ENCODE data around the gene SLC35E3. TPM values are rescaled to one million over a fixed set of nuclear protein-coding genes. Genes with fewer than 3 reads are reported as not detected.

Gene SLC35E3
- total RNA-seq, result 1 to 10 TPM; 4.0 to 5.1 TPM
- polyA plus RNA-seq, result 13.4 TPM

- Histone ChIP-seq H3K4me3 (ENCODE audit: low read length) (peak within 1 kb of the TSS; percentile 86), H3K36me3 (ENCODE audit: insufficient read depth, low read length) (no peaks in the 10 kb centered on the region), H3K4me1 (ENCODE audit: insufficient read depth, low read length) (peaks cover 24% of the 10 kb centered on the region), H3K9me3 (ENCODE audit: low read length) (no peaks in the 10 kb centered on the region), H3K27ac (ENCODE audit: low read depth, low read length) (peak within 1 kb of the TSS; percentile 76), H3K27me3 (ENCODE audit: insufficient read depth, low read length, poor library complexity, severe bottlenecking) (no peaks in the 10 kb centered on the region)
- H3K4me3 Mint-ChIP-seq, result peak within 1 kb of the TSS; percentile 93 to 99 (median 97)
- H3K36me3 Mint-ChIP-seq, result peaks cover 0 to 30% (median 6%) of the 10 kb centered on the region in 3 donors
- POLR2A ChIA-PET, result interaction anchor here (0.7 to 2.0 kb wide), 6 partner anchors 10 to 135 kb away, joined by 3 to 32 read pairs (median 4); partner anchors contain the start of genes MDM2, NUP107 and RAP1B
- H3K9me3 Mint-ChIP-seq, result no peaks in the 10 kb centered on the region
- CTCF ChIA-PET, result interaction anchor here (0.9 to 2.7 kb wide), 5 partner anchors 62 to 429 kb away, joined by 3 to 19 read pairs (median 6); partner anchors contain the start of gene MDM2
- DNase-seq, result peak; percentile 86 to 93 (median 87)
- peaks cover 39 to 53% (median 53%) of the 10 kb centered on the region in 3 donors for H3K4me1 Mint-ChIP-seq
- H3K27me3 Mint-ChIP-seq, result no peaks in the 10 kb centered on the region
- peak within 1 kb of the TSS; percentile 81 to 98 (median 95) for H3K27ac Mint-ChIP-seq
Observed at GRCh38 chr12:68745904-68746571, at the start of gene SLC35E3. SLC35E3 (plus strand) TSS chr12:68746176; CDS start chr12:68746378, 202 bp downstream.

DNA sequence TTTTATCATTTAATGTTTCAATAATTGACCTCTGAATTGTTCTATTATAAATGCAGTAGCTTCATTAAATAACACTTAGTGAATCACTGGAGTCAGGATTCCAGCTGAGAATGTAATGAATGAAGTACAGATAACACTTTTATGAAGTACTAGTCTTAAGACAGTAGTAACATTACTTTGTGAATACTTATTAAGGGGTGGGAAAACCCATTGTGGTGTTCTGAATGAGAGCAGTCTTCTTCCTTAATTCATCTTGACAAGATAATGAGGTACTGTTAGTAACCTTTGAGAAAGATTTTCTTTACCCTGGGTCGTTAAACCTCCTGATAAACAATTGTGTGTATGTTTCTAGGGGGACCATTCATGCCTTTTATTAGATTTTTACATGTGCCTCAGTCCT is 46.5 kb upstream of the SLC35E3 start:
- peaks cover 25% of the 10 kb centered on the region for H3K36me3 ChIP-seq (ENCODE audit: insufficient read depth, low read length)
- no peaks in the 10 kb centered on the region for H3K27me3 ChIP-seq (ENCODE audit: insufficient read depth, low read length, poor library complexity, severe bottlenecking)
- ChIA-PET POLR2A (no interaction called here), CTCF (no interaction called here)
- no peak for DNase-seq
- no peak overlapping the region for H3K27ac ChIP-seq (ENCODE audit: low read depth, low read length)
- H3K27me3 Mint-ChIP-seq, result no peaks in the 10 kb centered on the region
- no peaks in the 10 kb centered on the region for H3K9me3 Mint-ChIP-seq
- no peak overlapping the region for H3K4me3 ChIP-seq (ENCODE audit: low read length)
- no peaks in the 10 kb centered on the region for H3K4me1 Mint-ChIP-seq
- H3K36me3 Mint-ChIP-seq, result peaks cover 16 to 70% (median 28%) of the 10 kb centered on the region in 3 donors
- no peaks in the 10 kb centered on the region for H3K9me3 ChIP-seq (ENCODE audit: low read length)
- H3K4me3 Mint-ChIP-seq, result no peak overlapping the region
- H3K27ac Mint-ChIP-seq, result peak overlapping the region in 1 of 8 donors; percentile 53
- no peaks in the 10 kb centered on the region for H3K4me1 ChIP-seq (ENCODE audit: insufficient read depth, low read length)

DNA sequence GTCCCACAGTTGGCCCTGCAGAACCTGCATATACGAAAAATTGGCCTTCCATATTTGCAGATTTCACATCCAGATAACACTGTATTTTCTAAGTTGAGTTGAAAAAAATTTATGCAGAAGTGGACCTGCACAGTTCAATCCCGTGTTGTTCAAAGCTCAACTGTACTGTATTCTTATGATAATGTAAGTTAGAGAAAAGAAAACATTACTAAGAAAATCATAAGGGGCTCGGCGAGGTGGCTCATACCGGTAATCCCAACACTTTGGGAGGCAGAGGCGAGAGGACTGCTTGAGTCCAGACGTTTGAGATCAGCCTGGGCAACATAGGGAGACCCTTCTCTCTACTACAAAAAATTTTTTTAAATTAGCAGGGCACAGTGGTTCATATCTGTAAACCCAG is 18.2 kb upstream of the SLC35E3 start:
- Histone ChIP-seq H3K4me1 (ENCODE audit: insufficient read depth, low read length) (no peaks in the 10 kb centered on the region), H3K27me3 (ENCODE audit: insufficient read depth, low read length, poor library complexity, severe bottlenecking) (no peaks in the 10 kb centered on the region), H3K36me3 (ENCODE audit: insufficient read depth, low read length) (peaks cover 7% of the 10 kb centered on the region), H3K27ac (ENCODE audit: low read depth, low read length) (no peak overlapping the region), H3K9me3 (ENCODE audit: low read length) (no peaks in the 10 kb centered on the region), H3K4me3 (ENCODE audit: low read length) (no peak overlapping the region)
- DNase-seq, result no peak
- H3K9me3 Mint-ChIP-seq, result no peaks in the 10 kb centered on the region
- peak overlapping the region in 1 of 8 donors; percentile 46 for H3K27ac Mint-ChIP-seq
- peaks cover 0 to 60% (median 6%) of the 10 kb centered on the region in 3 donors for H3K36me3 Mint-ChIP-seq
- H3K27me3 Mint-ChIP-seq, result no peaks in the 10 kb centered on the region
- no peaks in the 10 kb centered on the region for H3K4me1 Mint-ChIP-seq
- ChIA-PET POLR2A (no interaction called here), CTCF (no interaction called here)
- H3K4me3 Mint-ChIP-seq, result no peak overlapping the region

DNA sequence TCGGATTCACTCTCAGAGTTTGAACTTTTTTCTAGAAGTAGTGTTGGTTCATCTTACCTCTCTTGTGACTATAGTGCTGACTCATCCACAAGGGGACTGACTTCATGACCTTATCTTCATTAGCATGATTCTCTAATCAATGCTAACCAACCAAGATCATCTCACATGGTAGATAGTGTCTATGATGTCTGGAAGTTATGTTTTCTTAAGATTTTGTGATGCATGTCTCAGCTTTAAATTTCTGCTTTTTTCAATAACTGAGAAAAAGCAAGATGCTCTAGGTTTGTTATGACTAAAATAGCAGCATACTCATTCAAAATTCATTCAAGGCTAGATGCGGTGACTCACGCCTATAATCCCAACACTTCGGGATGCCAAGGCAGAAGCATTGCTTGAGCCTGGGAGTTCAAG is 12.3 kb upstream of the SLC35E3 start:
- no peak overlapping the region for H3K27ac ChIP-seq (ENCODE audit: low read depth, low read length)
- Mint-ChIP-seq H3K36me3 (peaks cover 0 to 59% (median 19%) of the 10 kb centered on the region in 3 donors), H3K27ac (no peak overlapping the region), H3K4me1 (no peaks in the 10 kb centered on the region), H3K27me3 (no peaks in the 10 kb centered on the region), H3K9me3 (no peaks in the 10 kb centered on the region), H3K4me3 (no peak overlapping the region)
- no peak for DNase-seq
- H3K36me3 ChIP-seq (ENCODE audit: insufficient read depth, low read length), result peaks cover 21% of the 10 kb centered on the region
- ChIA-PET POLR2A (no interaction called here), CTCF (interaction anchor here (1.4 kb wide), 1 partner anchor 11 kb away, joined by 3 read pairs; no protein-coding TSS in a partner anchor)
- no peaks in the 10 kb centered on the region for H3K4me1 ChIP-seq (ENCODE audit: insufficient read depth, low read length)
- no peak overlapping the region for H3K4me3 ChIP-seq (ENCODE audit: low read length)
- no peaks in the 10 kb centered on the region for H3K9me3 ChIP-seq (ENCODE audit: low read length)
- H3K27me3 ChIP-seq (ENCODE audit: insufficient read depth, low read length, poor library complexity, severe bottlenecking), result no peaks in the 10 kb centered on the region

DNA sequence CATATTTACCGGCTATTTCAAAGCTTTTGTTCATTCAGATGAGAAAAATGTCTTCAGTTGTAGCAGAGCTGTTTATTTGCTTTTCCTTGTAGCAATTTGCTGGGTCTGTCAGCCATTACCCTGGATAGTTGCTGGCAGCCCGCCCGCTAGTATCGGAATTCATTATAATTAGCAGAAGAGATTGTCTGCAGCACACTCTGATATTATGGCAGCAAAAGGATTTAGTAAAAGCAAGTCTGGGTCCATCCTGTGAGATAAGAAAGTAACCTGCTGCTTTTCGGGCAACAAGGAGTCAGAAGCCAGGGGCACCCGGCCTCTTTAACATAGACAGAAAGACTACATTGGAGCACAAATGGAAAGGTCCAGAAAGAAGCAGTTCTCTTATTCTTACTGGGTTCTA is 6.1 kb upstream of the SLC35E3 start:
- ChIA-PET POLR2A (no interaction called here), CTCF (no interaction called here)
- Histone ChIP-seq H3K9me3 (ENCODE audit: low read length) (no peaks in the 10 kb centered on the region), H3K27ac (ENCODE audit: low read depth, low read length) (no peak overlapping the region), H3K4me3 (ENCODE audit: low read length) (no peak overlapping the region), H3K27me3 (ENCODE audit: insufficient read depth, low read length, poor library complexity, severe bottlenecking) (no peaks in the 10 kb centered on the region), H3K36me3 (ENCODE audit: insufficient read depth, low read length) (peaks cover 3% of the 10 kb centered on the region), H3K4me1 (ENCODE audit: insufficient read depth, low read length) (no peaks in the 10 kb centered on the region)
- Mint-ChIP-seq H3K4me3 (no peak overlapping the region), H3K4me1 (peaks cover 2 to 7% (median 7%) of the 10 kb centered on the region in 3 donors), H3K27me3 (no peaks in the 10 kb centered on the region), H3K27ac (peak overlapping the region in 2 of 8 donors; percentile 82 to 84), H3K9me3 (no peaks in the 10 kb centered on the region), H3K36me3 (peaks cover 0 to 49% (median 16%) of the 10 kb centered on the region in 3 donors)
- no peak for DNase-seq

GRCh38 chr12:68743356-68743755 is 2.6 kb upstream of the SLC35E3 start:
- H3K27ac Mint-ChIP-seq, result peak overlapping the region in 5 of 8 donors; percentile 4 to 54 (median 20)
- CTCF ChIA-PET, result no interaction called here
- peak overlapping the region in 1 of 7 donors; percentile 69 for H3K4me3 Mint-ChIP-seq
- POLR2A ChIA-PET, result no interaction called here
- Histone ChIP-seq H3K27ac (ENCODE audit: low read depth, low read length) (no peak overlapping the region), H3K4me3 (ENCODE audit: low read length) (no peak overlapping the region), H3K36me3 (ENCODE audit: insufficient read depth, low read length) (no peaks in the 10 kb centered on the region), H3K4me1 (ENCODE audit: insufficient read depth, low read length) (peaks cover 24% of the 10 kb centered on the region), H3K27me3 (ENCODE audit: insufficient read depth, low read length, poor library complexity, severe bottlenecking) (no peaks in the 10 kb centered on the region), H3K9me3 (ENCODE audit: low read length) (no peaks in the 10 kb centered on the region)
- H3K9me3 Mint-ChIP-seq, result no peaks in the 10 kb centered on the region
- H3K27me3 Mint-ChIP-seq, result no peaks in the 10 kb centered on the region
- H3K4me1 Mint-ChIP-seq, result peaks cover 22 to 33% (median 33%) of the 10 kb centered on the region in 3 donors
- peaks cover 0 to 38% (median 7%) of the 10 kb centered on the region in 3 donors for H3K36me3 Mint-ChIP-seq
- DNase-seq, result no peak

DNA sequence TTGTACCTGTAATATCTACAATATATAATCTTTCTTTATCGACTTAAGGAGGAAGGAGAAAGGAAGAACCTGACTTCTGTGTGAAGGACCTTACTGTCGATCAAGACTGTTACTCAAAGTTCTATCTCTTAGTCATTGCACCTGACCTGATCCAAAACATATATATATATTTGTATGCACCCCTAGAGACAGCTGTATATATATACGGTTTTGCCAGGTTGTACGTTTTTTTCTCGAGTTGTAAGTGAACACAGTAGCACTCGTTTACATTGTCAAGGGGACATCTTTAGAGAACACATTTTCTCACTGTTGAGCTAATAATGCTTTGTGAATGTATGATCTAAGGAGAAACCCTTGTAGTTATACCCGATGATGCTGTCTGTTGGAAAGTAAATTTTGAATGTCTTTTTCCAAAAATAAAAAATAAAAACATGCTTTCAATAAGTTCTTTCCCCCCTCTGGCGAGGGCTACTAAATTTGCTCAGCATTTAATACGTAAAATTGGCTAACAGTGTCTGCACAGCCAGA is 536 bp upstream of the SLC35E3 start:
- Histone ChIP-seq H3K27ac (ENCODE audit: low read depth, low read length) (peak overlapping the region; percentile 76), H3K4me1 (ENCODE audit: insufficient read depth, low read length) (peaks cover 24% of the 10 kb centered on the region), H3K4me3 (ENCODE audit: low read length) (peak overlapping the region; percentile 86), H3K9me3 (ENCODE audit: low read length) (no peaks in the 10 kb centered on the region), H3K36me3 (ENCODE audit: insufficient read depth, low read length) (no peaks in the 10 kb centered on the region), H3K27me3 (ENCODE audit: insufficient read depth, low read length, poor library complexity, severe bottlenecking) (no peaks in the 10 kb centered on the region)
- Mint-ChIP-seq H3K27me3 (no peaks in the 10 kb centered on the region), H3K36me3 (peaks cover 0 to 28% (median 4%) of the 10 kb centered on the region in 3 donors), H3K4me1 (peaks cover 39 to 53% (median 53%) of the 10 kb centered on the region in 3 donors), H3K9me3 (no peaks in the 10 kb centered on the region), H3K4me3 (peak overlapping the region; percentile 93 to 99 (median 97)), H3K27ac (peak overlapping the region; percentile 81 to 98 (median 95))
- CTCF ChIA-PET, result interaction anchor here (0.9 to 2.7 kb wide), 5 partner anchors 9 to 428 kb away, joined by 3 to 19 read pairs (median 6); partner anchors contain the start of gene MDM2
- peak in 1 of 5 donors; percentile 6 for DNase-seq
- POLR2A ChIA-PET, result interaction anchor here (1.0 to 2.0 kb wide), 5 partner anchors 9 to 135 kb away, joined by 3 to 32 read pairs (median 4); partner anchors contain the start of genes MDM2, NUP107 and RAP1B
